Gastroesophageal sphincter (tissue), 3 donors: ENCODE results near the gene APOL2.

Experiments used
- POLR2A ChIP-seq, 2 donors: fragments of 450-650 bp; IDR thresholded peaks; one replicate each; pipeline ENCODE4 v1.6.1; 2017; ENCODE audit warnings: antibody characterized with exemption in 2 of 2, mild to moderate bottlenecking in 2 of 2, moderate library complexity in 1 of 2
- POLR2AphosphoS5 ChIP-seq: sonication (generic); formaldehyde crosslinking; IDR thresholded peaks from one replicate; pipeline ENCODE4 v1.6.1; 2017; ENCODE audit warnings: antibody characterized with exemption
- TF ChIP-seq, protein P1 (sequence below), 4 experiments: fragments of 200-600 bp in 2 of 4; fragments of 450-650 bp in 2 of 4; sonication (generic) in 1 of 4; IDR thresholded peaks; one replicate each; pipeline ENCODE4 v1.5.1; 2017 to 2019; ENCODE audit warnings: antibody characterized with exemption in 4 of 4, mild to moderate bottlenecking in 2 of 4, moderate library complexity in 2 of 4

DNA sequence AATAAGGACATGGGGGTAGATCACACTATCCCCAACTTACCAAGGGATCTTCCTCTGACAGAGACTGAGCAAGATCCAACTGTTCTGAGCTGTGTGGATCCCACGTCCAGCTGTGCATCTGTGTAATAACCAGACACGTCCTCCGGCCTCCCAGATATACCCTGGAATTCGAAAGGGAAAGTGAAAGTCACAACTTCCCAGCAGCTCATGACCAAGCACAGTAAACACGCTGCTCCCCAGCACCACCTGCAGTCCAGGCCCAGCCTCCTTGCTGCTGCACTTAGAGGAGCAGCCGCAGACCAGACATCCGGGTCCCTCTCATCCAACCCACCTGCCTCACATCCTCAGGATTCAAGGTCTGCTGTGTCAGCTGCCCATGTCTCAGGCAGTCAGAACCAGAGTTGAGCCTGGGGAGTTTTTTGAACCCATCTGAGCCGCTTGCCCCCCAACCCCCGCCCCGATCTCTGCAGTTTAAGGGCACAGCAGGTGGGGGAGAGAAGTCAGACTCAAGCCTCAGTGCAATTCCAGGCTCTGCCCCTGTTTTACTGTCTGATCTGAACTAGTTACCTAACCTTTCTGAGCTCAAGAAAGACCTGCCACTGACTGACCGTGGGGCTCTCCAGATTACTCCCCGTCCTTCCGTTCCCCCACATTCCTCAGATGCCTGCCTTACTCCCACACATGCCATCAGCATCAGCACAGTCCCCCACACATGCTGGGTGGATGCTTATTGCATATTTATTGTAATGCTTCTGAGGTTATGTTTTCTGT lies at the start of gene APOL2:
- TF ChIP-seq, protein P1, sequence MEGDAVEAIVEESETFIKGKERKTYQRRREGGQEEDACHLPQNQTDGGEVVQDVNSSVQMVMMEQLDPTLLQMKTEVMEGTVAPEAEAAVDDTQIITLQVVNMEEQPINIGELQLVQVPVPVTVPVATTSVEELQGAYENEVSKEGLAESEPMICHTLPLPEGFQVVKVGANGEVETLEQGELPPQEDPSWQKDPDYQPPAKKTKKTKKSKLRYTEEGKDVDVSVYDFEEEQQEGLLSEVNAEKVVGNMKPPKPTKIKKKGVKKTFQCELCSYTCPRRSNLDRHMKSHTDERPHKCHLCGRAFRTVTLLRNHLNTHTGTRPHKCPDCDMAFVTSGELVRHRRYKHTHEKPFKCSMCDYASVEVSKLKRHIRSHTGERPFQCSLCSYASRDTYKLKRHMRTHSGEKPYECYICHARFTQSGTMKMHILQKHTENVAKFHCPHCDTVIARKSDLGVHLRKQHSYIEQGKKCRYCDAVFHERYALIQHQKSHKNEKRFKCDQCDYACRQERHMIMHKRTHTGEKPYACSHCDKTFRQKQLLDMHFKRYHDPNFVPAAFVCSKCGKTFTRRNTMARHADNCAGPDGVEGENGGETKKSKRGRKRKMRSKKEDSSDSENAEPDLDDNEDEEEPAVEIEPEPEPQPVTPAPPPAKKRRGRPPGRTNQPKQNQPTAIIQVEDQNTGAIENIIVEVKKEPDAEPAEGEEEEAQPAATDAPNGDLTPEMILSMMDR (IDR thresholded peaks at IDR 0.05): peak in 3 of 4 experiments; percentile 63 to 85 (median 80)
- TF ChIP-seq POLR2A (IDR thresholded peaks at IDR 0.05) (peak; percentile 64 to 74), POLR2AphosphoS5 (peak; percentile 97)
